NCI-H2196 (cell line): ENCODE data around the gene LCK.

Experiments
- DNase-seq: peaks from one replicate; lab custom pipeline; 2025; ENCODE audit not compliant: unreplicated experiment; lab: John Stamatoyannopoulos, UW

The LCK gene

DNA sequence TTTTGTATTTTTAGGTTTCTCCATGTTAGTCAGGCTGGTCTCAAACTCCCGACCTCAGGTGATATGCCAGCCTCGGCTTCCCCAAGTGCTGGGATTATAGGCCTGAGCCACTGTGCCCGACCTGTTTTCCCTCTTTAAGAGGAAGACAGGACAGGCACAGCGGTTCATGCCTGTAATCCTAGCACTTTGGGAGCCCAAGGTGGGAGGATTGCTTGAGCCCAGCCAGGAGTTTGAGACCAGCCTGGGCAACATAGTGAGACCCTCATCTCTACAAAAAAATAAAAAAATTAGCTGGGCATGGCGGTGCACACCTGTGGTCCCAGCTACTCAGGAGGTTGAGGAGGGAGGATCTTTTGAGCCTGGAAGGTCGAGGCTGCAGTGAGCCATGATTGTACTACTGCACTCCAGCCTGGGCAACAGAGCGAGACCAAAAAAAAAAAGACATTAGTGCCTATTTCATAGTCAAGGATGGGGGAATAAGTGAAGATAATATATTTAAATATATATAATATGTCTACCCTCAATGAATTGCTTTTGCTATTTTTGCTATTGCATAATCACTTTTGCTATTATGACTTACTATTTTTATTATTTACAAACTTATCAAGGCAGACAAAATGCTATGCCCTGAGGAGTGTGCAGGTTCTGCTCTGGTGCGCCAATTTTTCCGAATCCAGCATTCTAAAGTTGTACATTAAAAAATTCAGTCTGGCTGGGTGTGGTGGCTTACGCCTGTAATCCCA is 67.2 kb downstream of the LCK start:
- no peak for DNase-seq

DNA sequence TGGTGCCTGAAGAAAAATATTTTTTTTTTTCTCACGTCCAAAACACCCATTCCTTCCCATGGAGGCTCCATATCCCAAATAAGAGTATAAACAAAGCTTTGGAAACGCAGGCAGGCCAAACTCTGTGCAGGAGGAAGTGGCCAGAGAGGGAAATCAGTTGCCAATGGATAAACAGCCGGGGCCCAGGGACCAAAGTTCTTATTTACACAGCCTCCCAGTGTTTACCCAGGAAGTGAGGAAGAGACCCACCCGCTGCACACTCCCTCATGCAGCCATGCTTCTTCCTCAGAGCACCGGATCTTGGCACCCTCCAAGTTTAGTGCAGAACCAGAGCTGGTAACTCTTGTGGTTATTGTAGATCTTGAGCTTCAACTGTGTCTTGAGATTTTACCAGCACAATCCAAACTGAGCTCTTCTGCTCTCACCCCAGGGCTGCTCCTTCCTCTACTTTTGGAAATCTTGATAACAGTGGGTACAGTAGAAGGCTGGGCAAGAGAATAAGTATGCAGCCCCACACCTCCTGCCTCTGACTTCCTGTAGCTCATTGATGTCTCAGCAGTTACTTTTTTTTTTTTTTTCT is 70.7 kb downstream of the LCK start:
- no peak for DNase-seq

DNA sequence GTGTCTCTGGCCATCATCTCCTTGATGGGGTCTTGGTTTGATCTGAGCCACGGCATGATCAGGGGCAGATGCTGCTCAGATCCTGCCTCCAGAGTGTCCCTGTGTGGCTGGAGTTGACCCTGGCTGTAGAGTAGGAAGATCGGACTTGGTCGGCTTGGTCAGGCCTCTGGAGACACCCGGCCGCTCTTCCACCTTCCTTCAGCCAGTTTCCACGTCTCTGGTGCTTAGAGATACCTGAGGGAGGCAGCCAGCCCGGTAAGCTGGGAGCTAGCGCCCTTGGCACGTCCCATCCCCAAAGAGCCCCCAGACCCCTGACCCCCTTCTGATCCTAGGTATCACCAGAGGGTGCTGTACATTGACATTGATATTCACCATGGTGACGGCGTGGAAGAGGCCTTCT is 76.1 kb downstream of the LCK start:
- DNase-seq, result no peak

DNA sequence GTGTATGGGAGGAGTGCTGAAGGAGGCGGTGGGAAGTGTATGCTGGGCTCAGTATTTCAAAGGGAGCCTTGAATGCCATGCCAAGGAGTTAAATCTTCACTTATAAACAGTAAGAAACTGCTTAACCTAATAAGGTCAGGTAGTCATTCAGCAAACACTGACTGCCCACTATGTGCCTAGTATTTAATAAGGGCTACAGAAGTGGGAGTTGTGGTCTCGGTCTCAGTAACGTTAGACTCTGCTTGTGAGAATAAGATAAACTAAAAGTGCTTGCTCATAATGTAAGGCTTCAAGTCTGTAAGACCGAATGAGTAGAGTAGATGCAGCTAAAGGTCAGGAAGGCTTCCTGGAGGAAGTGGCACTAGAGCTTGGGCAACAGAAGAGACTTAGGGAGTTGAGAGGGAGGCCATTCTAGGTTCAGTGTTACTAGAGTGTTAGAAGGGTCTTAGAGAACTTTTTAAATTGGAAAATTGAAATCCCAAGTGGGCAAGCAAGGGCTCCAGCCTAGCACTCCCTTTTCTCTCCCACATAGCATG is 78.9 kb downstream of the LCK start:
- DNase-seq, result no peak

GRCh38 chr1:32330558-32331151 is 79.6 kb downstream of the LCK start:
- DNase-seq, result no peak

DNA sequence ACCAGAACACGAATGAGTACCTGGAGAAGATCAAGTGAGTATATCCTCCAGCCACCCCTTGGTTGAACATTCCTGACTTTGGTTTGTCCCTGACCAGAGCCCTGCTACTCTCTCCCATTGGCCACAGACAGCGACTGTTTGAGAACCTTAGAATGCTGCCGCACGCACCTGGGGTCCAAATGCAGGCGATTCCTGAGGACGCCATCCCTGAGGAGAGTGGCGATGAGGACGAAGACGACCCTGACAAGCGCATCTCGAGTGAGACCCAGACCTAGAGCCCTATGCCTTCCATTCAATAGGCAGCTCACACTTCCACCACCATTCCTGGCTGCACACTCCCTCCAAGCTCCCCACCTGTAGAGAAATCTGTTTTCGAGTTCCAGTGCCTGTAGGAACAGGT is 80.5 kb downstream of the LCK start:
- DNase-seq, result no peak

DNA sequence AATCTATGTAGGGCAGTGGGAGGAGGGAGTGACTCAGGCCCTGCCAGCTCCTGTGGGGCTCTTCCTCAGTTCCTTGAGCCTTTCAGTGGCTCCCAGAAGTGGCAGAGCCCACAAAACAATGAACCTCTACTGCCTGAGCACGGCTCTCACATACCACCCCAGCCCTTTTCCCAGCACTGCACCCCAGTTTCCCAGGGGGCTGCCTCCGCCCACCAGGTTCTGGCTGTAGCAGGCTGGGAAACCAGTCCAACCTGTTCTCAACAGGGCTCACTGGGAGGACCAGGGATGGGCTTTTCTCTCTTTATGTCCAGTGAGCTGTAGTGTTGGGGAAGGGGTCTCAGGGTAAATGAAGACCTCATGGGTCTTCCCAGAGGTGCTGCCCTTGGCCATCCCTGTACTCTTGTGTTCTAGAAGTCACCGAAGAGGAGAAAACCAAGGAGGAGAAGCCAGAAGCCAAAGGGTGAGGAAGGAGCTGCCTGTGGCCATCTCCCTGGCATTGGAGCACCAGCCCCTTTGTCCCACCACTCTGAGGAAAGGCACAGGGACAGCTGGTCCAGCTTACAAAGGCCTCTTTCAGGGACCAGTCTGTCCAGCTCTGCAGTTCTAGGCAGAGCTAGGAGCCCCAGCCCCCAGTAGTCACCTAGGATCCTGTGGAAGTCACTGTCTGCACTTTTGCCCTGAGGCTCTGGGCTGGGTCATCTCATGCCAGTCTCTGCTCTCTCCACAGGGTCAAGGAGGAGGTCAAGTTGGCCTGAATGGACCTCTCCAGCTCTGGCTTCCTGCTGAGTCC is 81.4 kb downstream of the LCK start:
- peak; percentile 29 for DNase-seq

DNA sequence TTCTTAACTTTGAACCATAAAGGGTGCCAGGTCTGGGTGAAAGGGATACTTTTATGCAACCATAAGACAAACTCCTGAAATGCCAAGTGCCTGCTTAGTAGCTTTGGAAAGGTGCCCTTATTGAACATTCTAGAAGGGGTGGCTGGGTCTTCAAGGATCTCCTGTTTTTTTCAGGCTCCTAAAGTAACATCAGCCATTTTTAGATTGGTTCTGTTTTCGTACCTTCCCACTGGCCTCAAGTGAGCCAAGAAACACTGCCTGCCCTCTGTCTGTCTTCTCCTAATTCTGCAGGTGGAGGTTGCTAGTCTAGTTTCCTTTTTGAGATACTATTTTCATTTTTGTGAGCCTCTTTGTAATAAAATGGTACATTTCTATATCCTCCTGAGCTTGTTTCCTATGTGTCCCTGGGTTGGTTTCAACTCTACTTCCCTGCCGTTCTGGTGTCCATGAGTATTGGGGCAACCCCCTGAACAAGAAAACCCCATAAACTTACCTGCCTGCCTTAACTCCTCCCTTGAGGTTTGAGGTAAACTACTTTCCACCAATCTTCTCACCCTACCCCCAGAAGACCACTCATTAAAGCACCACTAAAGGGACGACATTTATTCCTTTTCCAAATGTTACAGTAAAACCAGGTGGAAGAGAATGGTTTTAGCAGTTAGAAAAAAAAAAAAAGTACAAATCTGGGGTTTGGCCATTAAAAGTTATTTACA is 82.3 kb downstream of the LCK start:
- no peak for DNase-seq

DNA sequence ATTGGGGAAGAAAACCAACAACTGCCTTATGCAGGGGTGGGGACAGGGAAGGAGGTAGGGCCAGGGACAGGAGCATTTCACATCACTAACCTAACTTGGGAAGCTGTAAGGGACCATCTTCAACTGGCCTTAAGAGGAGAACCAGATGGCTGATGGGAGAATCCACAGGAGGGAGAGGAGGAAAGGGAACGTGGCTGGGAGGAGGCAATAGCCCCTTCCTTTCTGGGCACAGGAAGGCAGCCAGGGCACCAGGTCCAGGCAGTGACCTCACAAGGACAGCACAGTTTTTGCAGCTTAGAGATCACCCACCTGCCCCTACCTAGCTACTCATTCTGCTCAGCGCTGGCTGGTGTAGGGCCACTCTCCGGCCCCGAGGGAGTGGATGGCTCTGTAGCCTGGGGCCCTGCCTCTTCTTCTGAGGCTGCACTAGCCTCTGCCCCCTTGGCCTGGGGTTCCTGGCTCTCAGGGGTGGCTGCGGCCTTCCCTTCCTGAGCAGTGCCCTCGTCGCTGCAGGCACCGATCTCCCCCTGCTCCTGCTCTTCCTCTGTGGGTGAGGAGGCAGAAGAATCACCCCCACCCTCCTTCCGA is 83.3 kb downstream of the LCK start:
- DNase-seq, result no peak

- DNase-seq, result peak; percentile 58
These were observed 83.9 kb downstream of the LCK start for GRCh38 chr1:32334864-32335534.

- DNase-seq, result no peak
These were observed 84.4 kb downstream of the LCK start for GRCh38 chr1:32335535-32335789.
